Spinal cord (tissue), 10 donors: ENCODE results near the gene TBC1D22A. TPM values are rescaled to one million over a fixed set of nuclear protein-coding genes. Genes with fewer than 3 reads are reported as not detected.

Experiments
- DNase-seq, 6 donors: peaks; one replicate each; pipeline versions ENCODE4 v3.0.0 to v3.0.0-alpha.2; 2013 to 2015; ENCODE audit warnings: low spot score in 6 of 6, low read depth in 4 of 6
- H3K27ac ChIP-seq: one replicate; pipeline ENCODE4 v1.5.1; 2013; ENCODE audit warnings: low read depth, low read length, control low read depth
- H3K27me3 ChIP-seq: one replicate; pipeline ENCODE4 v1.6.1; 2013; ENCODE audit warnings: low read length; ENCODE audit not compliant: control insufficient read depth, insufficient read depth
- H3K36me3 ChIP-seq: one replicate; pipeline ENCODE4 v1.6.1; 2013; ENCODE audit warnings: low read length; ENCODE audit not compliant: control insufficient read depth, insufficient read depth
- H3K4me1 ChIP-seq: one replicate; pipeline ENCODE4 v1.6.1; 2013; ENCODE audit warnings: low read length; ENCODE audit not compliant: control insufficient read depth, insufficient read depth
- H3K4me3 ChIP-seq: one replicate; pipeline ENCODE4 v1.5.1; 2013; ENCODE audit warnings: low read depth, low read length, control low read depth
- H3K9me3 ChIP-seq: one replicate; pipeline ENCODE4 v1.6.1; 2013; ENCODE audit warnings: low read length; ENCODE audit not compliant: control insufficient read depth, insufficient read depth
- WGBS: methylation state at CpG from one replicate; pipeline ENCODE4 v1.1.5; 2013; ENCODE audit warnings: missing lambda C conversion rate; ENCODE audit not compliant: insufficient coverage; 5-methylcytosine and 5-hydroxymethylcytosine counted together
- polyA plus RNA-seq, 2 donors: library from polyadenylated mRNA; unstranded; fragments of 120-200 nt; gene quantifications; one replicate each; pipeline ENCODE4 v1.2.1, GENCODE V29; 2013; ENCODE audit not compliant: insufficient read length in 2 of 2
- total RNA-seq, 2 donors: library from RNA; depleted of rRNA in 1 of 2; stranded (reverse); fragments of 120-200 nt in 1 of 2; fragments of >200 nt in 1 of 2; gene quantifications; one replicate each; pipeline versions ENCODE4 v1.2.3 to v1.2.4, GENCODE V29; 2013 to 2014
- donor health status: healthy.

Gene TBC1D22A
- total and polyA plus RNA-seq, 4 donors = 7.1 to 14.6 (median 10.8) TPM

DNA sequence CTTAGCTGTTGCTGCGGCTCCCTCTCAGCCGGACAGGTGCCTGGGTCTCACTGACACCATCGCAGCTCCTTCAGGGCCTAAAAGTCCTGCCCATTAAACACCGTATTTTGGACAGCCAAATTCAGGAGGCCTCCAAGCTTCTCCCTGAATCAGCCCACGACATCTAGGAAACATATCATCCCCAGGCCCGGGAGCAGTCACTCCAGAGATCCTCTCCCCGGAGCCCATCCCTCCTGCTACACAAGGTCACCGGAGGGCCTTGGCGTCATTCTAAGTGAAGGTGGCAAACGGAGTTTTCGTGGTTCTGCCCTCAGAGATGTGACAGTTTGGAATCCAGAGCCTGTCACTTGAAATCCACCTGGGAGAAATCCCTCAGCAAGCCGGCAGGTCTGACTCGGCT lies 232.5 kb downstream of the TBC1D22A start:
- DNase-seq = no peak
- Histone ChIP-seq H3K27me3 (no peaks in the 10 kb centered on the region), H3K36me3 (peaks cover 33% of the 10 kb centered on the region), H3K4me3 (no peak overlapping the region), H3K4me1 (peaks cover 17% of the 10 kb centered on the region), H3K9me3 (no peaks in the 10 kb centered on the region), H3K27ac (no peak overlapping the region)
- WGBS = 84% methylated on average over 13 of the region's 13 CpGs

- peaks cover 17% of the 10 kb centered on the region for H3K4me1 ChIP-seq
- H3K27me3 ChIP-seq = no peaks in the 10 kb centered on the region
- 89% methylated on average over 24 of the region's 24 CpGs for WGBS
- H3K36me3 ChIP-seq = peaks cover 29% of the 10 kb centered on the region
- no peaks in the 10 kb centered on the region for H3K9me3 ChIP-seq
- no peak for DNase-seq
- no peak overlapping the region for H3K27ac ChIP-seq
- no peak overlapping the region for H3K4me3 ChIP-seq
Observed at GRCh38 chr22:46995501-46996360, 233.3 kb downstream of the TBC1D22A start.

DNA sequence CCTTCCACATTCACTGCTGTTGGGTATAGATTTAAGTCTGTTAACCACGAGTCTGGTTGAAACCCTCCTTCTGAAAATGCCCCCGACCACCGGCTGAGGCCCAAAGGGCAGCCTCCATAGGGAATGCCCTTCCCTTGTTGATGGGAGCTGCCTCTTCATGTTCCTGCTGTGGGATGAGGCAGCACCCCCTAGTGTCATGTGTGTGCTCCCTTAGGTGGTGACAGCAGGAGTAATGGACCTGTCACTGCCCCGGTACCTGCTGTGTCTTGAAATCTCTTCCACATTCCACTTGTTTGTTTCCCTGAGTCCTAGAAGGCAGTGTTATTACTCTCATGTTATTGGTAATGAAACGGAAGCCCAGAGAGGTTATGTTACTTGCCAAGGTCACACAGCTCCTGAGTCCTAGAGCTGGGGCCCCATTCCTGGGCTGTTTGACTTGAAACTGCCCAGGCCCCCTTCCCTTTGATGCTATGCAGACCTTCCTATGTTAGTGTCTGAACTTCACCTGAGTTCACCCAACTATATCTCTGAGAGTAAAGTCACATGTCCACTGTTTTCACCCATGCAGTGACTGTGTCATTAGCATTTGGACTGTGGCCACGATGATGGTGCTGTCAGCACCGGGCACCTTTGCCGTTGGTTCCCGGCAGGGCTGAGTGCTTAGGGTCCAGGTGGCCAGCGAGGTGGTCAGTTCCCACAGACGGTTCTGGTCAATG lies 234.3 kb downstream of the TBC1D22A start:
- Histone ChIP-seq H3K36me3 (peaks cover 24% of the 10 kb centered on the region), H3K27ac (no peak overlapping the region), H3K27me3 (no peaks in the 10 kb centered on the region), H3K4me3 (no peak overlapping the region), H3K9me3 (no peaks in the 10 kb centered on the region), H3K4me1 (peaks cover 17% of the 10 kb centered on the region)
- DNase-seq = no peak
- WGBS = 84% methylated on average over 5 of the region's 11 CpGs

GRCh38 chr22:46997311-46997970 lies 235.0 kb downstream of the TBC1D22A start:
- H3K27ac ChIP-seq = no peak overlapping the region
- H3K4me1 ChIP-seq = peaks cover 17% of the 10 kb centered on the region
- H3K4me3 ChIP-seq = no peak overlapping the region
- no peak for DNase-seq
- no peaks in the 10 kb centered on the region for H3K9me3 ChIP-seq
- 80% methylated on average over 10 of the region's 15 CpGs for WGBS
- H3K36me3 ChIP-seq = peaks cover 17% of the 10 kb centered on the region
- no peaks in the 10 kb centered on the region for H3K27me3 ChIP-seq

- Histone ChIP-seq H3K27me3 (no peaks in the 10 kb centered on the region), H3K27ac (no peak overlapping the region), H3K4me3 (no peak overlapping the region), H3K36me3 (peaks cover 17% of the 10 kb centered on the region), H3K9me3 (no peaks in the 10 kb centered on the region), H3K4me1 (peaks cover 17% of the 10 kb centered on the region)
- WGBS = 51% methylated on average over 4 of the region's 12 CpGs
- peak in 2 of 6 donors; percentile 49 to 84 for DNase-seq
Observed at GRCh38 chr22:46998331-46998730, 235.9 kb downstream of the TBC1D22A start.

GRCh38 chr22:47000256-47000655 lies 237.8 kb downstream of the TBC1D22A start:
- H3K27ac ChIP-seq = no peak overlapping the region
- H3K9me3 ChIP-seq = no peaks in the 10 kb centered on the region
- no peak overlapping the region for H3K4me3 ChIP-seq
- no peak for DNase-seq
- peaks cover 10% of the 10 kb centered on the region for H3K4me1 ChIP-seq
- no peaks in the 10 kb centered on the region for H3K27me3 ChIP-seq
- WGBS = 92% methylated on average over 8 of the region's 11 CpGs
- H3K36me3 ChIP-seq = peaks cover 11% of the 10 kb centered on the region

GRCh38 chr22:47000888-47001287 lies 238.4 kb downstream of the TBC1D22A start:
- Histone ChIP-seq H3K4me1 (peaks cover 10% of the 10 kb centered on the region), H3K9me3 (no peaks in the 10 kb centered on the region), H3K36me3 (peaks cover 6% of the 10 kb centered on the region), H3K27ac (no peak overlapping the region), H3K4me3 (no peak overlapping the region), H3K27me3 (no peaks in the 10 kb centered on the region)
- 94% methylated on average over 4 of the region's 4 CpGs for WGBS
- DNase-seq = no peak

DNA sequence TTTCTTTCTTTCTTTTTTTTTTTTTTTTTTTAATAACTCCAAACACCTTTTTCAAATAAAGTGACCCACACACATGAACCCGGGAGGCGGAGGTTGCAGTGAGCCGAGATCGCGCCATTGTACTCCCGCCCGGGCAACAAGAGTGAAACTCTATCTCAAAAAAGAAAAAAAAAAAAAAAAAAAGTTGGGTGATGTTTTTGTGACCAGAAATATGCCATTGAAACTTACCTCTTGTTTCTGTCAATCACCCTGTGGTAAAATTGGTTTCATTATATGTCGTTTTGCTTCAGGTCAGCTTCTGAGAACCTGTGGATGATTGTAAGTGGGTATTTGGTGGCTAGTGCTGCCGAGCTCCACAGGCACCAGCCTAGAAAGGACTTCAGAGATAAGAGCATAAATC lies 238.8 kb downstream of the TBC1D22A start:
- WGBS = no CpG with 5 or more reads among the region's 9 CpGs
- no peak for DNase-seq
- no peak overlapping the region for H3K4me3 ChIP-seq
- H3K4me1 ChIP-seq = peaks cover 10% of the 10 kb centered on the region
- no peaks in the 10 kb centered on the region for H3K27me3 ChIP-seq
- no peak overlapping the region for H3K27ac ChIP-seq
- no peaks in the 10 kb centered on the region for H3K9me3 ChIP-seq
- peaks cover 4% of the 10 kb centered on the region for H3K36me3 ChIP-seq

- no peak overlapping the region for H3K4me3 ChIP-seq
- peaks cover 7% of the 10 kb centered on the region for H3K4me1 ChIP-seq
- no peaks in the 10 kb centered on the region for H3K27me3 ChIP-seq
- no peak overlapping the region for H3K27ac ChIP-seq
- WGBS = 78% methylated on average over 6 of the region's 8 CpGs
- H3K9me3 ChIP-seq = no peaks in the 10 kb centered on the region
- no peak for DNase-seq
- peaks cover 5% of the 10 kb centered on the region for H3K36me3 ChIP-seq
Observed at GRCh38 chr22:47002692-47003091, 240.2 kb downstream of the TBC1D22A start.
